Measurements from ENCODE around the gene SNX1.

DNA sequence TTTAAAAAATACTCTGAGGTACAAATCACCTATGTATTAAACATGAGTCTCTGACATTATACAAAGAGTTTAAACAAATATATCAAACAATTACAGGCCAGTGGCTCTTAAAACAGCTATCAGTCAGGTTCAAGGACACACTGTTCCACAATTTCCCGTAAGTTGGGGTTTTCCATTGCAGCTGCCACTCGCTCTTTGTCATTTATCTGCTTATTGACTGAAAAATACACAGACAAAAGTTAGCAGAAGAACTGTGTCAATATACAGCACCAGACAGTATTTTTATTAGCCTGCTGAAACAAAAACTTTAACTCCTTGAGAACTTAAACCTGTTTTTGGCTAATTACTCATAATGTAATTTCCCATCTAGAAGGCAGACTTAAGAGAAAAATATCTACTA lies 23.0 kb upstream of the SNX1 start:
- TF ChIP-seq, protein P1, sequence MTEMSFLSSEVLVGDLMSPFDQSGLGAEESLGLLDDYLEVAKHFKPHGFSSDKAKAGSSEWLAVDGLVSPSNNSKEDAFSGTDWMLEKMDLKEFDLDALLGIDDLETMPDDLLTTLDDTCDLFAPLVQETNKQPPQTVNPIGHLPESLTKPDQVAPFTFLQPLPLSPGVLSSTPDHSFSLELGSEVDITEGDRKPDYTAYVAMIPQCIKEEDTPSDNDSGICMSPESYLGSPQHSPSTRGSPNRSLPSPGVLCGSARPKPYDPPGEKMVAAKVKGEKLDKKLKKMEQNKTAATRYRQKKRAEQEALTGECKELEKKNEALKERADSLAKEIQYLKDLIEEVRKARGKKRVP (CRISPR knock-in tag; IDR thresholded peaks at IDR 0.05): peak in 1 of 2 experiments; percentile 63; a peak in 1 of 4 replicates
- no peak for TF ChIP-seq POLR2A (IDR thresholded peaks at IDR 0.05; ENCODE audit: insufficient read depth in 1 of 2, low read depth in 2 of 2, low read length in 2 of 2)
- TF ChIP-seq, protein P2, sequence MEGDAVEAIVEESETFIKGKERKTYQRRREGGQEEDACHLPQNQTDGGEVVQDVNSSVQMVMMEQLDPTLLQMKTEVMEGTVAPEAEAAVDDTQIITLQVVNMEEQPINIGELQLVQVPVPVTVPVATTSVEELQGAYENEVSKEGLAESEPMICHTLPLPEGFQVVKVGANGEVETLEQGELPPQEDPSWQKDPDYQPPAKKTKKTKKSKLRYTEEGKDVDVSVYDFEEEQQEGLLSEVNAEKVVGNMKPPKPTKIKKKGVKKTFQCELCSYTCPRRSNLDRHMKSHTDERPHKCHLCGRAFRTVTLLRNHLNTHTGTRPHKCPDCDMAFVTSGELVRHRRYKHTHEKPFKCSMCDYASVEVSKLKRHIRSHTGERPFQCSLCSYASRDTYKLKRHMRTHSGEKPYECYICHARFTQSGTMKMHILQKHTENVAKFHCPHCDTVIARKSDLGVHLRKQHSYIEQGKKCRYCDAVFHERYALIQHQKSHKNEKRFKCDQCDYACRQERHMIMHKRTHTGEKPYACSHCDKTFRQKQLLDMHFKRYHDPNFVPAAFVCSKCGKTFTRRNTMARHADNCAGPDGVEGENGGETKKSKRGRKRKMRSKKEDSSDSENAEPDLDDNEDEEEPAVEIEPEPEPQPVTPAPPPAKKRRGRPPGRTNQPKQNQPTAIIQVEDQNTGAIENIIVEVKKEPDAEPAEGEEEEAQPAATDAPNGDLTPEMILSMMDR (CRISPR knock-in tag; IDR thresholded peaks at IDR 0.05): no peak

All from HepG2 (cell line).